Fibroblast of the conjunctiva (primary cell): ENCODE measurements around the gene CLIC3.
A peak's percentile ranks its signal among the peaks of the same experiment; 100 is the strongest.

Experiments used
- DNase-seq: peaks from one replicate; pipeline ENCODE4 v3.0.0-alpha.2; 2010; ENCODE audit warnings: low read depth

The CLIC3 gene

GRCh38 chr9:136951541-136952320 is 44.6 kb downstream of the CLIC3 start, which contains the start of gene LCN12:
Gene LCN12, plus strand, starts transcription at chr9:136952273. Its CDS starts 55 bp downstream, at chr9:136952328.
- no peak for DNase-seq

- no peak for DNase-seq
These were observed 45.6 kb downstream of the CLIC3 start for GRCh38 chr9:136950656-136951276.

GRCh38 chr9:136949817-136950655 is 46.3 kb downstream of the CLIC3 start:
- peak; percentile 57 for DNase-seq

GRCh38 chr9:136949239-136949816 is 47.0 kb downstream of the CLIC3 start:
- DNase-seq, result no peak

DNA sequence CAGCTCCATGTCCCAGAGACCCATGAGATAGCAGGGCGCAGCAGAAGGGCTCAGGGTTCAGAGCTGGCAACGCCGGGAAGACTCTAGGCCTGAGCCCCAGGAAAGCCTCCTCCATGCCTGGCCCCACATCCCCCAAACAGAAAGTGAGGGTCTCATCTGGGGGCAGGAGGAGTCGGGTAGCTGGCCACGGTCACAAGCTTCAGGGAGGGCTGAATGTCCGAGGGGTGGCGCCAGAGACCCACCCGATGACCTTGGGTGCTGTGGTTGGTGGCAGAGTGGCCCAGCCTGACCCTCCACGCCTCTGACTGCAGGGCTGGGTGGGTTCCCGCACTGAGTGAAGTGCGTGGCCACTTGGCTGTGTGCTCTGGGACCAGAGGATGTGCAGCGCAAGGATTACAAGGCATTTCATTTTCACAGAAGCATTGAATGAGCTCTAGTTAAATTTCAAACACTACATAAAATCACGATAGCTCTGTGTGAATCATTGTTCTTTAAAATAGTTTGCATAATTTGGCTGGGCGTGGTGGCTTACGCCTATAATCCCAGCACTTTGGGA is 48.3 kb downstream of the CLIC3 start:
- peak; percentile 13 for DNase-seq

DNA sequence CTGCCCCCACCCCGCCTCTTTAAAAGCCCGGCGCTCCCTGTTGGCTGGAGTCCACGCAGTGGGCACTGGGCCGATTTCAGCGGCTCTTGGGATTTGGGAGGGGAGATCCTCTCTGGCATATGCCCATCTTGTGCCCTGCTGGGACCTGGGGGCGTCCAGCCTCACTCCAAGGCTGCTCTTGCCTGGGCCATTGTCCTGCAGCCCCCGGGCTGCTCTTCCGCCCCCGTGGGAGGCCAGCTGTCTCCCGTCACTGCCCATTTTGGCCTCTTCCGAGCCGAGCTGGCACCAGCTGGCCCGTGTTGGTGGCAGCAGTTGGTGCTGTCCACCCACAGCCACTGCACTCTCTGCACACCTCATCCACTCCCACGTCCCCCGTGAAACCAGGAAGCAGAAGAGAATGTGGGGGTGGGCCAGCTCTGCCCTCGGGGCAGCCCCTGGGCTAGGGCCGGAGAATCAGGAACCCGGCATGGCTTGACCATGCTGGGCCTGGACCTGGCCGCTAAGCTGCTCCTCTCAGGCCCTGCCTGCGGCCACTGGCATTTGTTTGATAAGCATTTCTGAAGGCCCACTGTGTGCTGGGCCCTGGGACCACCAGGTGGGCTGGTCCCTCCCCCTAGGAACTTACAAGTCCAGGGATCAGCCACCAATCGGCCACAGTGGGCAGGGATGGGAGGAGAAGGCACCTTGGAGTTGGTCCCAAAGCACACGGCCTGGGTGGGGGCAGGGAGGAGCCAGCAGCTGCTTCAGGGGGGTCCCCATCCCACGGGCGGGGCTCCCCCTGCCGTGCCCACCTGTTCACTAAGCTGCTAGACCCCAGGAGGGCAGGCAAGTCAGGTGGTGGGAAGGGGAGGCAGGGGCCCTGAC is 49.1 kb downstream of the CLIC3 start:
- no peak for DNase-seq

DNA sequence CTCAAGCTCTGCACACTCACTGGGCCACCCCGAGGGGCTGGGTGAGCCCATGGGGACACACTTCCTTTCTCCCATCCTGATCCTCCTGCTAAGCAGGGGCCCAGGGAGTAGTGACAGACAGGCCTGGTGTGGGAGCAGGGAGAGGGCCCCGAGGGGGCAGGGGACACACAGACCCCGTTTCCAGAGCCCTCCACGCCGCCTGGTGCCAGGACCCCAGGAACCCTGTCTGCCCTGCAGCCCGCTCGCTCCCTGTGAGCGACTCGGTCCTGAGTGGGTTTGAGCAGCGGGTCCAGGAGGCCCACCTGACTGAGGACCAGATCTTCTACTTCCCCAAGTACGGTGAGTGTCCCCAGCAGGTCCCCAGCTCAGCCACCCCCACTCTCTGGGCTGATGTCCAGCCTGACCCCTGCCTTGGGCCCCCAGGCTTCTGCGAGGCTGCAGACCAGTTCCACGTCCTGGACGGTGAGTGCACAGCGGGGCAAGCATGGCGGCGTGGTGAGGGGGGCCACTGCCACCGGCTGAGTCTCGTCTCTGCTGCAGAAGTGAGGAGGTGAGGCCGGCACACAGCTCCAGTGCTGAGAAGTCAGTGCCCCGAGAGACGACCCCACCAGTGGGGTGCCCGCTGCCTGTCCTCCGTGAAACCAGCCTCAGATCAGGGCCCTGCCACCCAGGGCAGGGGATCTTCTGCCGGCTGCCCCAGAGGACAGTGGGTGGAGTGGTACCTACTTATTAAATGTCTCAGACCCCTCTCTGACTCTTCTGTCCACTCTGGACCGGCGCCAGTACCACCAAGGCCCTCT is 49.9 kb downstream of the CLIC3 start:
- DNase-seq, result no peak

- no peak for DNase-seq
These were observed 50.8 kb downstream of the CLIC3 start for GRCh38 chr9:136945333-136946227.
